GM23338 (cell line): Measurements from ENCODE around the gene TMEM229B. TPM values are rescaled to one million over a fixed set of nuclear protein-coding genes. Genes with fewer than 3 reads are reported as not detected.

ENCODE experiments used
- ATAC-seq: fragments of 200-7000 bp; cut with Tn5 transposase; 3 replicates; pipeline ENCODE4 v1.9.1; 2020
- DNase-seq: peaks from one replicate; pipeline ENCODE4 v3.0.0-alpha.2; 2015; ENCODE audit warnings: low spot score
- H2AFZ ChIP-seq: fragments of 200-600 bp; sonication (generic); 2 replicates; pipeline ENCODE4 v1.8.0; 2016; ENCODE audit warnings: antibody characterized with exemption, mild to moderate bottlenecking, moderate library complexity
- H3F3A ChIP-seq: fragments of 200-600 bp; sonication (generic); replicated peaks from 2 replicates; pipeline ENCODE4 v1.8.0; 2017; ENCODE audit warnings: antibody characterized with exemption, mixed run types, low read depth
- H3K27ac ChIP-seq: fragments of 200-600 bp; sonication (generic); 2 replicates; pipeline ENCODE4 v1.6.1; 2016; ENCODE audit warnings: low read depth
- H3K27me3 ChIP-seq: fragments of 200-600 bp; sonication (generic); 2 replicates; pipeline ENCODE4 v1.8.0; 2016; ENCODE audit warnings: mild to moderate bottlenecking, mixed run types, moderate library complexity; ENCODE audit not compliant: insufficient read depth
- H3K36me3 ChIP-seq: fragments of 200-600 bp; sonication (generic); 2 replicates; pipeline ENCODE4 v1.8.0; 2016; ENCODE audit warnings: mild to moderate bottlenecking; ENCODE audit not compliant: insufficient read depth
- H3K4me1 ChIP-seq: fragments of 200-600 bp; sonication (generic); 2 replicates; pipeline ENCODE4 v1.8.0; 2016; ENCODE audit warnings: mild to moderate bottlenecking, moderate library complexity; ENCODE audit not compliant: insufficient read depth
- H3K4me2 ChIP-seq: fragments of 200-600 bp; sonication (generic); 2 replicates; pipeline ENCODE4 v1.7.1; 2017; ENCODE audit warnings: mixed run types
- H3K4me3 ChIP-seq: fragments of 200-600 bp; sonication (generic); 2 replicates; pipeline ENCODE4 v1.6.1; 2016; ENCODE audit warnings: mixed run types
- H3K79me2 ChIP-seq: fragments of 200-600 bp; sonication (generic); replicated peaks from 2 replicates; pipeline ENCODE4 v1.8.0; 2017; ENCODE audit warnings: mild to moderate bottlenecking; ENCODE audit not compliant: insufficient read depth
- H3K9me2 ChIP-seq: fragments of 200-600 bp; sonication (generic); 2 replicates; pipeline ENCODE4 v1.8.0; 2017; ENCODE audit not compliant: insufficient read depth
- H4K20me1 ChIP-seq: fragments of 200-600 bp; sonication (generic); replicated peaks from 2 replicates; pipeline ENCODE4 v1.8.0; 2017; ENCODE audit warnings: mild to moderate bottlenecking; ENCODE audit not compliant: insufficient read depth
- H3K27ac Mint-ChIP-seq: 2 replicates; pipeline ENCODE4 v1.8.0; 2020; ENCODE audit warnings: inconsistent platforms, mild to moderate bottlenecking, moderate library complexity, mixed read lengths
- H3K27me3 Mint-ChIP-seq: 3 replicates; pipeline ENCODE4 v1.8.0; 2022; ENCODE audit warnings: low read depth, mild to moderate bottlenecking, moderate library complexity, mixed read lengths, inconsistent platforms; ENCODE audit not compliant: insufficient read depth, poor library complexity
- H3K36me3 Mint-ChIP-seq: 3 replicates; pipeline ENCODE4 v1.8.0; 2021; ENCODE audit warnings: low read depth, mild to moderate bottlenecking, inconsistent platforms, moderate library complexity, mixed read lengths
- H3K4me1 Mint-ChIP-seq: 3 replicates; pipeline ENCODE4 v1.8.0; 2020; ENCODE audit warnings: mild to moderate bottlenecking, inconsistent platforms, mixed read lengths
- H3K4me3 Mint-ChIP-seq: 3 replicates; pipeline ENCODE4 v1.8.0; 2021; ENCODE audit warnings: moderate library complexity, mild to moderate bottlenecking, inconsistent platforms, mixed read lengths
- H3K9me3 Mint-ChIP-seq: 3 replicates; pipeline ENCODE4 v1.8.0; 2020; ENCODE audit warnings: moderate library complexity, mild to moderate bottlenecking, inconsistent platforms, mixed read lengths
- CREB1 ChIP-seq: fragments of 250-450 bp; sonication (Bioruptor Pico); IDR thresholded peaks from 2 replicates; pipeline ENCODE4 v1.5.0; 2020; ENCODE audit warnings: low read depth, mild to moderate bottlenecking, moderate library complexity
- EZH2 ChIP-seq: fragments of 200-600 bp; sonication (generic); IDR thresholded peaks from one replicate; pipeline ENCODE4 v1.8.0; 2017; ENCODE audit warnings: antibody characterized with exemption, mild to moderate bottlenecking, low read depth; ENCODE audit not compliant: unreplicated experiment
- EZH2phosphoT487 ChIP-seq: fragments of 200-600 bp; sonication (generic); IDR thresholded peaks from one replicate; pipeline ENCODE4 v1.8.1; 2018; ENCODE audit warnings: antibody characterized with exemption; ENCODE audit not compliant: unreplicated experiment
- JUNB ChIP-seq: IDR thresholded peaks from one replicate; pipeline ENCODE4 v1.6.1; 2016; ENCODE audit warnings: antibody characterized with exemption; ENCODE audit not compliant: unreplicated experiment
- NANOG ChIP-seq: IDR thresholded peaks from 2 replicates; pipeline ENCODE4 v1.6.1; 2016; ENCODE audit warnings: antibody characterized with exemption, borderline replicate concordance
- POLR2AphosphoS5 ChIP-seq: IDR thresholded peaks from 2 replicates; pipeline ENCODE4 v1.6.1; 2016; ENCODE audit warnings: antibody characterized with exemption, low read depth
- STAT1 ChIP-seq: IDR thresholded peaks from one replicate; pipeline ENCODE4 v1.6.1; 2016; ENCODE audit warnings: antibody characterized with exemption; ENCODE audit not compliant: unreplicated experiment
- ZNF114 ChIP-seq: fragments of 250-450 bp; sonication (Bioruptor Pico); IDR thresholded peaks from 2 replicates; pipeline ENCODE4 v1.5.0; 2020; ENCODE audit warnings: mild to moderate bottlenecking, moderate library complexity
- ZNF331 ChIP-seq: fragments of 250-450 bp; sonication (Bioruptor Pico); IDR thresholded peaks from 2 replicates; pipeline ENCODE4 v1.5.0; 2020; ENCODE audit warnings: low read depth, mild to moderate bottlenecking, moderate library complexity
- polyA plus RNA-seq: library from polyadenylated mRNA; unstranded; fragments of >200 nt; fragmentation: Nextera tagmentation; extraction: Ambion mirVana; gene quantifications from 2 replicates; pipeline ENCODE4 v1.2.1, GENCODE V29; 2016
- total RNA-seq: library from RNA; depleted of rRNA; stranded (reverse); fragments of >200 nt; shearing (Covaris generic); gene quantifications from 2 replicates; pipeline ENCODE4 v1.2.3, GENCODE V29; 2014
- TF ChIP-seq, protein P1 (sequence below): IDR thresholded peaks from 2 replicates; pipeline ENCODE4 v1.6.1; 2016; ENCODE audit warnings: antibody characterized with exemption
- TF ChIP-seq, protein P2 (sequence below), 2 experiments: fragments of 200-600 bp in 1 of 2; sonication (generic) in 1 of 2; conservative IDR thresholded peaks; 2 replicates each; pipeline versions ENCODE4 v1.5.1 to v1.6.1; 2016 to 2017; ENCODE audit warnings: antibody characterized with exemption in 2 of 2, low read depth in 2 of 2, mild to moderate bottlenecking in 2 of 2, moderate library complexity in 1 of 2
- TF ChIP-seq, protein P3 (sequence below): fragments of 250-450 bp; sonication (Bioruptor Pico); IDR thresholded peaks from 2 replicates; pipeline ENCODE4 v1.5.0; 2020; ENCODE audit warnings: mild to moderate bottlenecking, moderate library complexity
- TF ChIP-seq, protein P4 (sequence below): IDR thresholded peaks from one replicate; pipeline ENCODE4 v1.6.1; 2018; ENCODE audit warnings: antibody characterized with exemption; ENCODE audit not compliant: unreplicated experiment

TMEM229B gene
- total and polyA plus RNA-seq, 2 experiments from 2014 or later, result 0.42 to 2.4 TPM

DNA sequence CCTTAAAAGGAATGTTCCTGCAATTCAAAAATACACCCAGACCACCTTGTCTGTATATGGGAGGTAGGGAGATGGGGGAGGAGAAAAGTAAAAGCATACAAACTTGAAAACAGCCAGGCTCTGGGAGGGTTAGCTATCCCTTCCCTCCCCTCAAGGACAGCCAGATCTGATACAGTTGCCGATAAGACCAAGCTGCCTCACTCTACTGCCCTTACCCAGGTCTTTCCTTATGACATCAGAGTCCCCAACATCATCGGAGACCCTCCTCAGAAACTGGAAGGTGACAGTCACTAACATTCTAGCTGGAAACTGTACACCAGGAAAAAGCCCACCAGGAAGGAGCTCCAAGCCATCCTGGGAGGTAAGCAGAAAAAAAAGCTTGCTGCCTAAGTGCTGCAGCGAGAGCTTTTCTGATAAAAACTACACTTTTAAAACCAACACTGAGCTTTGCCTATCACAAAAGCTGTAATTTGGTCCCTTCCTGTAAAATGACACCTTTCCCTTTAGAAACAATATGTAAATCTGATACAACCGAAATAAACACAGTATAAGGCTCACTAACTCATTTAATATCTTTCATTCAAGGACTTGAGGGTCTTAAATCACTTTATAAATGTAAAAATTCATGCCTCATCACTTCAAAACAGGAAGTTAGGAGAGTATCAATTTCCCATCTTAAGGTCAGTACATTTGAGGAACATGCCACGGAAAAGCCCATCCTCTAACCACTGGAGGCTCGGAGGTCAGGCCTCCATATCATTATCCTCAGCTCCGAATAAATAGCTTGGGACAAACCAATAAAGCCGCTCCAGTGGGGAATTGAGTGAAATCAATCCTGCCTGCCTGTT is 24.2 kb upstream of the TMEM229B start:
- Histone ChIP-seq H4K20me1 (no peaks in the 10 kb centered on the region; the same call in 1 of the 2 replicates), H3K4me3 (no peak overlapping the region), H3K36me3 (no peaks in the 10 kb centered on the region), H2AFZ (no peak overlapping the region), H3K27ac (no peak overlapping the region), H3K27me3 (peaks cover 43% of the 10 kb centered on the region), H3K4me1 (no peaks in the 10 kb centered on the region; the same call in 1 of the 2 replicates), H3K9me2 (no peaks in the 10 kb centered on the region), H3F3A (0 out of 2 replicates have a peak, but pooled peaks cover 3% of the 10 kb centered on the region), H3K4me2 (no peak overlapping the region), H3K79me2 (no peaks in the 10 kb centered on the region)
- H3K27me3 Mint-ChIP-seq, result peaks cover 29% of the 10 kb centered on the region
- no peak for TF ChIP-seq NANOG
- TF ChIP-seq EZH2, result no peak
- no peak for TF ChIP-seq ZNF114 (CRISPR knock-in tag)
- no peak for TF ChIP-seq ZNF331 (CRISPR knock-in tag)
- no peak for TF ChIP-seq CREB1
- TF ChIP-seq EZH2phosphoT487, result no peak
- TF ChIP-seq, protein P1, sequence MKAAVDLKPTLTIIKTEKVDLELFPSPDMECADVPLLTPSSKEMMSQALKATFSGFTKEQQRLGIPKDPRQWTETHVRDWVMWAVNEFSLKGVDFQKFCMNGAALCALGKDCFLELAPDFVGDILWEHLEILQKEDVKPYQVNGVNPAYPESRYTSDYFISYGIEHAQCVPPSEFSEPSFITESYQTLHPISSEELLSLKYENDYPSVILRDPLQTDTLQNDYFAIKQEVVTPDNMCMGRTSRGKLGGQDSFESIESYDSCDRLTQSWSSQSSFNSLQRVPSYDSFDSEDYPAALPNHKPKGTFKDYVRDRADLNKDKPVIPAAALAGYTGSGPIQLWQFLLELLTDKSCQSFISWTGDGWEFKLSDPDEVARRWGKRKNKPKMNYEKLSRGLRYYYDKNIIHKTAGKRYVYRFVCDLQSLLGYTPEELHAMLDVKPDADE, result no peak
- TF ChIP-seq, protein P2, sequence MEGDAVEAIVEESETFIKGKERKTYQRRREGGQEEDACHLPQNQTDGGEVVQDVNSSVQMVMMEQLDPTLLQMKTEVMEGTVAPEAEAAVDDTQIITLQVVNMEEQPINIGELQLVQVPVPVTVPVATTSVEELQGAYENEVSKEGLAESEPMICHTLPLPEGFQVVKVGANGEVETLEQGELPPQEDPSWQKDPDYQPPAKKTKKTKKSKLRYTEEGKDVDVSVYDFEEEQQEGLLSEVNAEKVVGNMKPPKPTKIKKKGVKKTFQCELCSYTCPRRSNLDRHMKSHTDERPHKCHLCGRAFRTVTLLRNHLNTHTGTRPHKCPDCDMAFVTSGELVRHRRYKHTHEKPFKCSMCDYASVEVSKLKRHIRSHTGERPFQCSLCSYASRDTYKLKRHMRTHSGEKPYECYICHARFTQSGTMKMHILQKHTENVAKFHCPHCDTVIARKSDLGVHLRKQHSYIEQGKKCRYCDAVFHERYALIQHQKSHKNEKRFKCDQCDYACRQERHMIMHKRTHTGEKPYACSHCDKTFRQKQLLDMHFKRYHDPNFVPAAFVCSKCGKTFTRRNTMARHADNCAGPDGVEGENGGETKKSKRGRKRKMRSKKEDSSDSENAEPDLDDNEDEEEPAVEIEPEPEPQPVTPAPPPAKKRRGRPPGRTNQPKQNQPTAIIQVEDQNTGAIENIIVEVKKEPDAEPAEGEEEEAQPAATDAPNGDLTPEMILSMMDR (conservative IDR thresholded peaks at IDR 0.05; ENCODE audit: low read depth in 2 of 2), result no peak
- no peak for TF ChIP-seq POLR2AphosphoS5
- TF ChIP-seq, protein P3, sequence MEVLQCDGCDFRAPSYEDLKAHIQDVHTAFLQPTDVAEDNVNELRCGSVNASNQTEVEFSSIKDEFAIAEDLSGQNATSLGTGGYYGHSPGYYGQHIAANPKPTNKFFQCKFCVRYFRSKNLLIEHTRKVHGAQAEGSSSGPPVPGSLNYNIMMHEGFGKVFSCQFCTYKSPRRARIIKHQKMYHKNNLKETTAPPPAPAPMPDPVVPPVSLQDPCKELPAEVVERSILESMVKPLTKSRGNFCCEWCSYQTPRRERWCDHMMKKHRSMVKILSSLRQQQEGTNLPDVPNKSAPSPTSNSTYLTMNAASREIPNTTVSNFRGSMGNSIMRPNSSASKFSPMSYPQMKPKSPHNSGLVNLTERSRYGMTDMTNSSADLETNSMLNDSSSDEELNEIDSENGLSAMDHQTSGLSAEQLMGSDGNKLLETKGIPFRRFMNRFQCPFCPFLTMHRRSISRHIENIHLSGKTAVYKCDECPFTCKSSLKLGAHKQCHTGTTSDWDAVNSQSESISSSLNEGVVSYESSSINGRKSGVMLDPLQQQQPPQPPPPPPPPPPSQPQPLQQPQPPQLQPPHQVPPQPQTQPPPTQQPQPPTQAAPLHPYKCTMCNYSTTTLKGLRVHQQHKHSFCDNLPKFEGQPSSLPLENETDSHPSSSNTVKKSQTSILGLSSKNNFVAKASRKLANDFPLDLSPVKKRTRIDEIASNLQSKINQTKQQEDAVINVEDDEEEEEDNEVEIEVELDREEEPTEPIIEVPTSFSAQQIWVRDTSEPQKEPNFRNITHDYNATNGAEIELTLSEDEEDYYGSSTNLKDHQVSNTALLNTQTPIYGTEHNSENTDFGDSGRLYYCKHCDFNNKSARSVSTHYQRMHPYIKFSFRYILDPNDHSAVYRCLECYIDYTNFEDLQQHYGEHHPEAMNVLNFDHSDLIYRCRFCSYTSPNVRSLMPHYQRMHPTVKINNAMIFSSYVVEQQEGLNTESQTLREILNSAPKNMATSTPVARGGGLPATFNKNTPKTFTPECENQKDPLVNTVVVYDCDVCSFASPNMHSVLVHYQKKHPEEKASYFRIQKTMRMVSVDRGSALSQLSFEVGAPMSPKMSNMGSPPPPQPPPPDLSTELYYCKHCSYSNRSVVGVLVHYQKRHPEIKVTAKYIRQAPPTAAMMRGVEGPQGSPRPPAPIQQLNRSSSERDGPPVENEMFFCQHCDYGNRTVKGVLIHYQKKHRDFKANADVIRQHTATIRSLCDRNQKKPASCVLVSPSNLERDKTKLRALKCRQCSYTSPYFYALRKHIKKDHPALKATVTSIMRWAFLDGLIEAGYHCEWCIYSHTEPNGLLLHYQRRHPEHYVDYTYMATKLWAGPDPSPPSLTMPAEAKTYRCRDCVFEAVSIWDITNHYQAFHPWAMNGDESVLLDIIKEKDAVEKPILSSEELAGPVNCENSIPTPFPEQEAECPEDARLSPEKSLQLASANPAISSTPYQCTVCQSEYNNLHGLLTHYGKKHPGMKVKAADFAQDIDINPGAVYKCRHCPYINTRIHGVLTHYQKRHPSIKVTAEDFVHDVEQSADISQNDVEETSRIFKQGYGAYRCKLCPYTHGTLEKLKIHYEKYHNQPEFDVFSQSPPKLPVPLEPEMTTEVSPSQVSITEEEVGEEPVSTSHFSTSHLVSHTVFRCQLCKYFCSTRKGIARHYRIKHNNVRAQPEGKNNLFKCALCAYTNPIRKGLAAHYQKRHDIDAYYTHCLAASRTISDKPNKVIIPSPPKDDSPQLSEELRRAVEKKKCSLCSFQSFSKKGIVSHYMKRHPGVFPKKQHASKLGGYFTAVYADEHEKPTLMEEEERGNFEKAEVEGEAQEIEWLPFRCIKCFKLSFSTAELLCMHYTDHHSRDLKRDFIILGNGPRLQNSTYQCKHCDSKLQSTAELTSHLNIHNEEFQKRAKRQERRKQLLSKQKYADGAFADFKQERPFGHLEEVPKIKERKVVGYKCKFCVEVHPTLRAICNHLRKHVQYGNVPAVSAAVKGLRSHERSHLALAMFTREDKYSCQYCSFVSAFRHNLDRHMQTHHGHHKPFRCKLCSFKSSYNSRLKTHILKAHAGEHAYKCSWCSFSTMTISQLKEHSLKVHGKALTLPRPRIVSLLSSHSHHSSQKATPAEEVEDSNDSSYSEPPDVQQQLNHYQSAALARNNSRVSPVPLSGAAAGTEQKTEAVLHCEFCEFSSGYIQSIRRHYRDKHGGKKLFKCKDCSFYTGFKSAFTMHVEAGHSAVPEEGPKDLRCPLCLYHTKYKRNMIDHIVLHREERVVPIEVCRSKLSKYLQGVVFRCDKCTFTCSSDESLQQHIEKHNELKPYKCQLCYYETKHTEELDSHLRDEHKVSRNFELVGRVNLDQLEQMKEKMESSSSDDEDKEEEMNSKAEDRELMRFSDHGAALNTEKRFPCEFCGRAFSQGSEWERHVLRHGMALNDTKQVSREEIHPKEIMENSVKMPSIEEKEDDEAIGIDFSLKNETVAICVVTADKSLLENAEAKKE (CRISPR knock-in tag), result no peak
- TF ChIP-seq, protein P4, sequence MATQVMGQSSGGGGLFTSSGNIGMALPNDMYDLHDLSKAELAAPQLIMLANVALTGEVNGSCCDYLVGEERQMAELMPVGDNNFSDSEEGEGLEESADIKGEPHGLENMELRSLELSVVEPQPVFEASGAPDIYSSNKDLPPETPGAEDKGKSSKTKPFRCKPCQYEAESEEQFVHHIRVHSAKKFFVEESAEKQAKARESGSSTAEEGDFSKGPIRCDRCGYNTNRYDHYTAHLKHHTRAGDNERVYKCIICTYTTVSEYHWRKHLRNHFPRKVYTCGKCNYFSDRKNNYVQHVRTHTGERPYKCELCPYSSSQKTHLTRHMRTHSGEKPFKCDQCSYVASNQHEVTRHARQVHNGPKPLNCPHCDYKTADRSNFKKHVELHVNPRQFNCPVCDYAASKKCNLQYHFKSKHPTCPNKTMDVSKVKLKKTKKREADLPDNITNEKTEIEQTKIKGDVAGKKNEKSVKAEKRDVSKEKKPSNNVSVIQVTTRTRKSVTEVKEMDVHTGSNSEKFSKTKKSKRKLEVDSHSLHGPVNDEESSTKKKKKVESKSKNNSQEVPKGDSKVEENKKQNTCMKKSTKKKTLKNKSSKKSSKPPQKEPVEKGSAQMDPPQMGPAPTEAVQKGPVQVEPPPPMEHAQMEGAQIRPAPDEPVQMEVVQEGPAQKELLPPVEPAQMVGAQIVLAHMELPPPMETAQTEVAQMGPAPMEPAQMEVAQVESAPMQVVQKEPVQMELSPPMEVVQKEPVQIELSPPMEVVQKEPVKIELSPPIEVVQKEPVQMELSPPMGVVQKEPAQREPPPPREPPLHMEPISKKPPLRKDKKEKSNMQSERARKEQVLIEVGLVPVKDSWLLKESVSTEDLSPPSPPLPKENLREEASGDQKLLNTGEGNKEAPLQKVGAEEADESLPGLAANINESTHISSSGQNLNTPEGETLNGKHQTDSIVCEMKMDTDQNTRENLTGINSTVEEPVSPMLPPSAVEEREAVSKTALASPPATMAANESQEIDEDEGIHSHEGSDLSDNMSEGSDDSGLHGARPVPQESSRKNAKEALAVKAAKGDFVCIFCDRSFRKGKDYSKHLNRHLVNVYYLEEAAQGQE, result no peak
- no peak for TF ChIP-seq JUNB
- TF ChIP-seq STAT1, result no peak
- no peak overlapping the region for H3K4me3 Mint-ChIP-seq
- peaks cover 18% of the 10 kb centered on the region for H3K4me1 Mint-ChIP-seq
- H3K27ac Mint-ChIP-seq, result no peak overlapping the region
- H3K9me3 Mint-ChIP-seq, result no peaks in the 10 kb centered on the region
- no peaks in the 10 kb centered on the region for H3K36me3 Mint-ChIP-seq
- DNase-seq, result no peak
- no peak for ATAC-seq
